ENCODE data around the gene STAT5B. TPM values are rescaled to one million over a fixed set of nuclear protein-coding genes. Genes with fewer than 3 reads are reported as not detected.

Gene STAT5B
- total and polyA plus RNA-seq, 9 of the 15 experiments (the other 6 are each of a cell fraction or from before 2014, with no cell fraction given): 20.8 to 176 (median 92.4) TPM

- TF ChIP-seq ZNF592 (IDR thresholded peaks at IDR 0.05) (peak; percentile 77), TBP (optimal IDR thresholded peaks at IDR 0.05; ENCODE audit: low read depth, low read length) (peak; percentile 21), NR2C1 (IDR thresholded peaks at IDR 0.05) (no peak), NR2C1 (tag; IDR thresholded peaks at IDR 0.05) (peak; percentile 17; the same call in 1 of the 2 replicates), RBM22 (IDR thresholded peaks at IDR 0.05; ENCODE audit: low read depth, low read length, poor library complexity, severe bottlenecking) (peak; percentile 95), ETV6 (IDR thresholded peaks at IDR 0.05; ENCODE audit: borderline replicate concordance in 1 of 2, low read depth in 2 of 2, low read length in 1 of 2) (no peak), ETV6 (CRISPR knock-in tag; IDR thresholded peaks at IDR 0.05; ENCODE audit: borderline replicate concordance) (no peak), NBN (IDR thresholded peaks at IDR 0.05; ENCODE audit: low read depth) (peak; percentile 69; the same call in 1 of the 2 replicates), SOX6 (IDR thresholded peaks at IDR 0.05) (no peak), DMBX1 (CRISPR knock-in tag; IDR thresholded peaks at IDR 0.05; ENCODE audit: borderline replicate concordance) (peak; percentile 8; the same call in 1 of the 2 replicates), ZNF124 (CRISPR knock-in tag; IDR thresholded peaks at IDR 0.05) (no peak), KLF1 (tag; IDR thresholded peaks at IDR 0.05) (no peak), E2F6 (IDR thresholded peaks at IDR 0.05; ENCODE audit: borderline replicate concordance in 1 of 2, extremely low read depth in 1 of 2, insufficient read depth in 1 of 2, insufficient read length in 1 of 2, low read depth in 1 of 2, low read length in 1 of 2, poor library complexity in 1 of 2, severe bottlenecking in 1 of 2) (peak in 1 of 2 experiments; percentile 47), ESRRB (CRISPR knock-in tag; IDR thresholded peaks at IDR 0.05; ENCODE audit: borderline replicate concordance) (no peak), COPS2 (conservative IDR thresholded peaks at IDR 0.05) (no peak), ZNF316 (IDR thresholded peaks at IDR 0.05) (peak; percentile 3; the same call in 1 of the 2 replicates), GABPA (tag; conservative IDR thresholded peaks at IDR 0.05; ENCODE audit: low read depth) (peak; percentile 43), STAT6 (CRISPR knock-in tag; IDR thresholded peaks at IDR 0.05) (no peak), CHD2 (IDR thresholded peaks at IDR 0.05; ENCODE audit: low read depth, low read length) (no peak), SUPT5H (IDR thresholded peaks at IDR 0.05) (peak; percentile 58), MTA3 (IDR thresholded peaks at IDR 0.05; ENCODE audit: borderline replicate concordance) (peak; percentile 50; the same call in 1 of the 2 replicates), ZKSCAN1 (IDR thresholded peaks at IDR 0.05; ENCODE audit: low read depth, low read length) (peak; percentile 10; the same call in 1 of the 2 replicates)
Measured at GRCh38 chr17:42276609-42277341, 584 bp upstream of the STAT5B start (continued).

Measured in K562 (cell line).